Urinary bladder (tissue), 4 donors: ENCODE data around the gene SMPX. TPM values are rescaled to one million over a fixed set of nuclear protein-coding genes. Genes with fewer than 3 reads are reported as not detected.

ENCODE experiments used
- DNase-seq: peaks from one replicate; pipeline ENCODE4 v3.0.0-alpha.2; 2015; ENCODE audit errors: extremely low spot score
- H3K27ac ChIP-seq: one replicate; pipeline ENCODE4 v1.5.1; 2013; ENCODE audit warnings: low read depth, mild to moderate bottlenecking, moderate library complexity
- H3K36me3 ChIP-seq: one replicate; pipeline ENCODE4 v1.6.1; 2013; ENCODE audit warnings: mild to moderate bottlenecking, moderate library complexity; ENCODE audit not compliant: insufficient read depth
- H3K4me1 ChIP-seq: one replicate; pipeline ENCODE4 v1.6.1; 2013; ENCODE audit warnings: mild to moderate bottlenecking, moderate library complexity; ENCODE audit not compliant: insufficient read depth
- H3K4me3 ChIP-seq: one replicate; pipeline ENCODE4 v1.5.1; 2013; ENCODE audit warnings: low read depth, low read length
- WGBS: extraction: QIAGEN DNeasy Blood & Tissue Kit; methylation state at CpG from one replicate; pipeline ENCODE4 v1.1.7; 2013; 5-methylcytosine and 5-hydroxymethylcytosine counted together
- polyA plus RNA-seq: library from polyadenylated mRNA; stranded (reverse); fragments of 200-250 nt; gene quantifications from one replicate; pipeline ENCODE4 v1.2.3, GENCODE V29; 2013
- total RNA-seq: library from RNA; depleted of rRNA; stranded (reverse); fragments of >200 nt; gene quantifications from one replicate; pipeline ENCODE4 v1.2.3, GENCODE V29; 2014
- donor health status: healthy with polysubstance abuse.
- donor health status: healthy.

SMPX gene
- total and polyA plus RNA-seq, 2 donors, result 3.6 to 47.5 TPM

GRCh38 chrX:21766101-21766500 lies 8.2 kb upstream of the SMPX start:
- DNase-seq, result no peak
- Histone ChIP-seq H3K27ac (no peak overlapping the region), H3K36me3 (no peaks in the 10 kb centered on the region)

GRCh38 chrX:21764008-21764407 lies 6.1 kb upstream of the SMPX start:
- H3K27ac ChIP-seq, result no peak overlapping the region
- no peak for DNase-seq
- 82% methylated on average over 3 of the region's 3 CpGs for WGBS

More at GRCh38 chrX:21766101-21766500, 8.2 kb upstream of the SMPX start:
- Histone ChIP-seq H3K4me1 (no peaks in the 10 kb centered on the region), H3K4me3 (no peak overlapping the region)

GRCh38 chrX:21758488-21758887 lies 572 bp upstream of the SMPX start:
- no peak for DNase-seq
- WGBS, result 72% methylated on average over 1 of the region's 1 CpG
- H3K4me1 ChIP-seq, result no peaks in the 10 kb centered on the region
- H3K27ac ChIP-seq, result no peak overlapping the region
- H3K4me3 ChIP-seq, result no peak overlapping the region
- H3K36me3 ChIP-seq, result no peaks in the 10 kb centered on the region

More at GRCh38 chrX:21764008-21764407, 6.1 kb upstream of the SMPX start:
- Histone ChIP-seq H3K4me1 (no peaks in the 10 kb centered on the region), H3K36me3 (no peaks in the 10 kb centered on the region), H3K4me3 (no peak overlapping the region)

DNA sequence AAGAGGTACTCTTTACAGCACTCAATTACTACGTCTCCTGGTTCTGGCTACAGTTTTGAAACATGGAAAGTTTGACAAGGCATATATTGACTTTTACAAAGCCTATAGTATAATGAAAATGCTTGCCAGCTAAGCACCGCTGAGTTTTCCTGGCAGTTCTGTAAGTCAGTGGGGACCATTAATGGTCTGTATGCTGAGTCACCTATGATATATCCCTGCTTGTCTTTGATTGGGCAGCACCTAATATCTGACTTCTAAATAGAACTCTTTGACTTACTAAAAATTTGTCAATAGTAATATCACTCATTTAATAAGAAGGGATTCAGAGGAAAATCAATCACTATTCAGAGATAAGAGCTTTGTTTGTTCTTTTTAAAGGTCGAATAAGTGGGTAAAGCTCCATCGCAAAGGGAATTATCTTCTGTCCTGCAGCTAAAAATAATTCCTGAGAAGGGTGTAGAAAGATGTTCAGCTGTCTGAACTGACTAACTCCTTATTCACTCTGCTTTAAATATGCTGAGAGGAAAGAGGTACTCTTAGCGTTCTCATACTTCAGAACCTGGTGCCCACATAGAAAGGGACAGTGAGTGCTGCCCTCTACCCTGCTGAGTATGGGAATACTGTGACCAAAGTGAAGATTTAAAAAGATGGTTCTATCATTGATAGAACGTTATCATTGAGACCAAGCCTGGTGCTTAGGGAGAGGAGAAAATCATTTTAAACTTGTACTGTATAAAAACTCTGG lies 959 bp downstream of the SMPX start:
- Histone ChIP-seq H3K4me3 (no peak overlapping the region), H3K27ac (no peak overlapping the region), H3K36me3 (no peaks in the 10 kb centered on the region), H3K4me1 (no peaks in the 10 kb centered on the region)
- no peak for DNase-seq
- WGBS, result 43% methylated on average over 6 of the region's 6 CpGs

DNA sequence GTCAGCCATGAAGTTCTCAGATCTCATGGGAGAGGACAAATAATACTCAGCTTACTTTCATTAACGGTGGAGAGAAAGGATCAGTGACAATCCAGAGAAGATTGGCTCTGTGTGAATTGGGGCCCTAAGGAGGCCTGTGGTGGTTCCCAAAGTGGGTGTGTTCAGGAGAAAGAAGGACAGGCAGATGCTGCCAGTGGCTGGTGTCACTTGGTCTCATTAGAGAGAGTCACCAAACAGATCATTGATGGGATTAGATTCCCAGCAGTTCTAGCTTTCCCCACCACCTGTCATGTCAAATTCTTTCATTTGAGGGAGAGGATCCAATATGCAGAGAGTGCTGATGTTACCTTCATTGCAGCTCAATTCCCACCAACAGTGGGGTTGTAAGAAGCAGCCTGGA lies 8.0 kb downstream of the SMPX start:
- H3K27ac ChIP-seq, result no peak overlapping the region
- 83% methylated on average over 1 of the region's 1 CpG for WGBS

GRCh38 chrX:21748235-21748634 lies 9.7 kb downstream of the SMPX start:
- DNase-seq, result no peak
- WGBS, result 42% methylated on average over 5 of the region's 5 CpGs
- no peak overlapping the region for H3K27ac ChIP-seq
- no peak overlapping the region for H3K4me3 ChIP-seq
- H3K4me1 ChIP-seq, result no peaks in the 10 kb centered on the region
- no peaks in the 10 kb centered on the region for H3K36me3 ChIP-seq

More for the DNA sequence above, 8.0 kb downstream of the SMPX start:
- no peak overlapping the region for H3K4me3 ChIP-seq
- no peak for DNase-seq
- no peaks in the 10 kb centered on the region for H3K4me1 ChIP-seq
- no peaks in the 10 kb centered on the region for H3K36me3 ChIP-seq

GRCh38 chrX:21747558-21747957 lies 10.4 kb downstream of the SMPX start:
- whole genome bisulfite sequencing, result 34% methylated on average over 4 of the region's 4 CpGs

DNA sequence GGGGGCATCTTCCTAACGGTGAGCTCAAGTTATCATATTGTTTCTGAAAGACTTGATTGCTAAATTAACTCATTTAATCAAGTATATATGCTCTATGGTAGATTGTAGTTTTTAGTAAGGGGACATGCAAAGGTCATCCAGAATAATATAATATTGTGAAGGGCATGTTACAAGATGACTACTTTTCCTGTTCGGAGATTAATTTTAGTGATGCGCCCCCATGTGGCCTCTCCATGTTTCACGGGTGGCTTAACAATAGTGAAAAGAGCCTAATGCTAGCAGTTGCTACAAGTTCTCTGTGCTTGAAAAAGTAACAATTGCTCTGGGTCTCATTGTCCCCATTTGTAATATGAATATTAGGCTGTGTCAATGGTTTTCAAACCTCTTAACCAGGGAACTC lies 12.2 kb downstream of the SMPX start:
- DNase-seq, result no peak
- Histone ChIP-seq H3K27ac (no peak overlapping the region), H3K36me3 (no peaks in the 10 kb centered on the region), H3K4me3 (no peak overlapping the region), H3K4me1 (no peaks in the 10 kb centered on the region)
- WGBS, result 45% methylated on average over 4 of the region's 4 CpGs

More at GRCh38 chrX:21747558-21747957, 10.4 kb downstream of the SMPX start:
- Histone ChIP-seq H3K36me3 (no peaks in the 10 kb centered on the region), H3K4me3 (no peak overlapping the region), H3K27ac (no peak overlapping the region), H3K4me1 (no peaks in the 10 kb centered on the region)
- no peak for DNase-seq

GRCh38 chrX:21744721-21745120 lies 13.2 kb downstream of the SMPX start:
- DNase-seq, result no peak
- Histone ChIP-seq H3K36me3 (no peaks in the 10 kb centered on the region), H3K4me3 (no peak overlapping the region), H3K27ac (no peak overlapping the region), H3K4me1 (no peaks in the 10 kb centered on the region)
- WGBS, result 81% methylated on average over 1 of the region's 1 CpG

DNA sequence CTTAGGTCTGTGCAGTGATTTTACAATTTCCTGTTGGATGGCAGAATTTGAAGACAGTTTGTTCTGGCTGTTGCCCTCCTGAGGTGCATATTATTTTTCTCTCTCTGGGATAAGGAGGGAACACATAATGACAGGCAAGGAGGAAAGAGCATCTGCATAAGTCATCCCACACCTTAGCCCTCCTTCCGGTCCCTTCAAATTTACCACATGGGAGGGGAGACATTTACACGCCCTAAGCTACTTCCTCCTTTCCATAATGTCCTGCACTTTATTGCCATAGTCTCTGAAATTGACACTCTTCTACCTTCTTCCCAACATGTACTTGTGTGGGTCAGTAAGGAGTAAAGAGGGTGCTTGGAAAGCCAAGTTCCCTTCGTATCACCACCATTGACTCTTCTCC lies 13.9 kb downstream of the SMPX start:
- Histone ChIP-seq H3K36me3 (no peaks in the 10 kb centered on the region), H3K27ac (no peak overlapping the region), H3K4me1 (no peaks in the 10 kb centered on the region), H3K4me3 (no peak overlapping the region)
- 85% methylated on average over 3 of the region's 3 CpGs for WGBS
- DNase-seq, result no peak

DNA sequence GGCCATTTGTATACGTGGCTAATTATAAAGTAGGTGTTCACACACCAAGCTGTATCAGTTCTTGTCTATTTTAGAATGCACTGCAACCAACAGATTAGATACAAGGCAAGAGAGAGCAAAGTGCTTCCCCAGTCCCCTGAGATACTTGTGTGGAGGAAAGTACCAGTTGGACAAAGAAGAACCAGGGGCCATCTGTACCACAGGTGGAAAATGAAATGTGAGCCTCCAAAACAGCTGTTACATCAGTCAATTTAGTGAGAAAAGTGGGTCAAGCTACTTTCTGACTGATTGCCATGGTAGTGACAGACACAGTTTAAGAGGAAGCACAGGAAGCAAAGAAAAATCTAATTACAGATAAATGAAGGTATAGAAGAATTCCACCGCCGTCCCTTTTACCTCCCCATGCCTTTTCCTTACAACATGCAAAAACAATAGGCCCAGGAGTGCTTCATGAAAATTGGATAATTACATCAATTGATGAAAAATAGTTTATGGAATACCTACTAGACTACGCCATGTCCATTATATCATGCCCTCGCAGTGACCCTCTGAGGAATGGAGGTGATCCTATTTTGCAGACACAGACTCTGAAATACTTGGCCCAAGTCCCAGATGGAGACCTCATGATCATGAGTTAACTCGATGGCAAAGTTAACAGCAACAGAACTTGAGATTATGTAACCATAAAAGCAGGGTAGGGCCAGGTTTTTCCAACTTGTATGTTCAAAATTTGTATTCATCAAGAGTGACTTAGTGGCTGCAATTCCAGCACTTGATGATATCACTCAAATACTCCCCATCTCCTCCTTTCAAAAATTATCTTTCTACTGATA lies 15.8 kb downstream of the SMPX start:
- Histone ChIP-seq H3K4me3 (no peak overlapping the region), H3K36me3 (no peaks in the 10 kb centered on the region), H3K27ac (no peak overlapping the region), H3K4me1 (no peaks in the 10 kb centered on the region)
- WGBS, result 50% methylated on average over 6 of the region's 6 CpGs
- DNase-seq, result no peak

- H3K4me1 ChIP-seq, result no peaks in the 10 kb centered on the region
- H3K4me3 ChIP-seq, result no peak overlapping the region
- H3K36me3 ChIP-seq, result no peaks in the 10 kb centered on the region
- no peak for DNase-seq
- H3K27ac ChIP-seq, result no peak overlapping the region
Observed at GRCh38 chrX:21741364-21741763, 16.6 kb downstream of the SMPX start.

- no peak overlapping the region for H3K4me3 ChIP-seq
- no peak overlapping the region for H3K27ac ChIP-seq
- WGBS, result 65% methylated on average over 1 of the region's 1 CpG
- H3K4me1 ChIP-seq, result no peaks in the 10 kb centered on the region
- no peaks in the 10 kb centered on the region for H3K36me3 ChIP-seq
- no peak for DNase-seq
Observed at GRCh38 chrX:21740329-21741274, 17.3 kb downstream of the SMPX start.
